NT2/D1 (cell line): ENCODE measurements around the gene HS3ST6.

Source experiments
- SUZ12 ChIP-seq: IDR thresholded peaks from 2 replicates; pipeline ENCODE4 v1.6.1; 2011; ENCODE audit not compliant: insufficient read length, insufficient read depth; ENCODE audit errors: extremely low read depth
- YY1 ChIP-seq: IDR thresholded peaks from 2 replicates; pipeline ENCODE4 v1.6.1; 2011; ENCODE audit not compliant: insufficient read length, insufficient read depth
- ZNF274 ChIP-seq: IDR thresholded peaks from 2 replicates; pipeline ENCODE4 v1.6.1; 2011; ENCODE audit warnings: mild to moderate bottlenecking, low read depth, low read length

DNA sequence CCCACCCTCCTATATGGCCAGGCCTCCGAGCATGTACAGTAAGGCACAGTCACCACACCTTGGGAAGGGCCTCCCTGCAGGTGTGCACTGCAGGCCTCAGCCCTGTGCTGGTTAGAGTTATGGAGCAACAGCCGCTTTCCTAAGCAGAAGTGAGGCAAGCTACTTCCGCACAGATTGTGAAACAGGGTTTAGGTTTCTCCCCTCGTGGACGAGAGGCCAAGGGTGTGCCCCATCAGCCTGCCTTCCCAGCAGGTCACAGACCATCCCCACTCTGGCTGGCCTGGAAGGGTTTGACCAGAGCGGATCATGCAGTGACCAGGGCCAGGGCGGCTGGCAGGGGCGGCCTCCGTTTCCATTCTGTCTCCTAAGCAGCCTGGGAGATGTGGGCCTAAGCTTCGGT lies 20.1 kb upstream of the HS3ST6 start:
- TF ChIP-seq SUZ12 (no peak), ZNF274 (no peak), YY1 (no peak)
